Fibroblast of lung (primary cell): ENCODE results near the gene PXDN. TPM values are rescaled to one million over a fixed set of nuclear protein-coding genes. Genes with fewer than 3 reads are reported as not detected.
A peak's percentile ranks its signal among the peaks of the same experiment; 100 is the strongest.

Source experiments
- DNase-seq, 2 donors: peaks; one replicate each; pipeline versions ENCODE4 v3.0.0 to v3.0.0-alpha.2; 2010; ENCODE audit warnings: low read depth in 2 of 2
- H2AFZ ChIP-seq: 2 replicates; pipeline ENCODE4 v1.5.1; 2012; ENCODE audit warnings: low read length, control low read depth, inconsistent platforms
- H3K27ac ChIP-seq: 2 replicates; pipeline ENCODE4 v1.5.1; 2011; ENCODE audit warnings: low read length, control low read depth; ENCODE audit not compliant: insufficient read depth
- H3K27me3 ChIP-seq: 2 replicates; pipeline ENCODE4 v1.5.1; 2011; ENCODE audit warnings: mild to moderate bottlenecking, low read length; ENCODE audit not compliant: control insufficient read depth, insufficient read depth
- H3K36me3 ChIP-seq: 2 replicates; pipeline ENCODE4 v1.5.1; 2011; ENCODE audit warnings: low read length; ENCODE audit not compliant: control insufficient read depth, insufficient read depth
- H3K4me1 ChIP-seq: 2 replicates; pipeline ENCODE4 v1.5.1; 2011; ENCODE audit warnings: low read length; ENCODE audit not compliant: control insufficient read depth, insufficient read depth; ENCODE audit errors: extremely low read depth
- H3K4me2 ChIP-seq: 2 replicates; pipeline ENCODE4 v1.5.1; 2011; ENCODE audit warnings: low read length, control low read depth; ENCODE audit not compliant: insufficient read depth; ENCODE audit errors: extremely low read depth
- H3K4me3 ChIP-seq, 4 experiments: fragments of 200-600 bp in 1 of 4; sonication (generic) in 1 of 4; replicated peaks in 1 of 4; 2 replicates each; pipeline ENCODE4 v1.5.1; 2011 to 2016; ENCODE audit warnings: low read length in 4 of 4, low read depth in 3 of 4, mild to moderate bottlenecking in 3 of 4, control low read depth in 2 of 4, inconsistent platforms in 1 of 4, mixed read lengths in 1 of 4; ENCODE audit not compliant: insufficient read depth in 1 of 4; ENCODE audit errors: control extremely low read depth in 1 of 4
- H3K79me2 ChIP-seq: 2 replicates; pipeline ENCODE4 v1.5.1; 2012; ENCODE audit warnings: mild to moderate bottlenecking, low read length, inconsistent platforms; ENCODE audit not compliant: control insufficient read depth, insufficient read depth
- H3K9ac ChIP-seq: 2 replicates; pipeline ENCODE4 v1.5.1; 2011; ENCODE audit warnings: mild to moderate bottlenecking, low read length, control low read depth; ENCODE audit not compliant: insufficient read depth
- H3K9me3 ChIP-seq: 2 replicates; pipeline ENCODE4 v1.5.1; 2012; ENCODE audit warnings: low read depth, low read length; ENCODE audit not compliant: control insufficient read depth, insufficient read depth
- H4K20me1 ChIP-seq: 2 replicates; pipeline ENCODE4 v1.5.1; 2011; ENCODE audit warnings: low read length; ENCODE audit not compliant: control insufficient read depth, insufficient read depth; ENCODE audit errors: extremely low read depth
- EZH2 ChIP-seq: IDR thresholded peaks from 2 replicates; pipeline ENCODE4 v1.5.1; 2012; ENCODE audit warnings: low read length, control low read depth, mild to moderate bottlenecking; ENCODE audit errors: missing control alignments
- polyA plus RNA-seq, 2 donors: library from polyadenylated mRNA; depleted of rRNA in 1 of 2; stranded (reverse) in 1 of 2; unstranded in 1 of 2; fragments of >200 nt; gene quantifications; 2 replicates each; pipeline ENCODE4 v1.2.1, GENCODE V29; 2011 to 2012; ENCODE audit warnings: missing spikeins in 1 of 2
- total RNA-seq: library from RNA; depleted of rRNA; stranded (reverse); fragments of >200 nt; gene quantifications from 2 replicates; pipeline ENCODE4 v1.2.1, GENCODE V29; 2014
- TF ChIP-seq, protein P1 (sequence below), 2 donors: IDR thresholded peaks in 1 of 2; conservative IDR thresholded peaks in 1 of 2; 1 replicate in 1 of 2; 2 replicates in 1 of 2; pipeline ENCODE4 v1.5.1; 2011 to 2012; ENCODE audit warnings: low read length in 2 of 2, control low read depth in 1 of 2, inconsistent platforms in 1 of 2, low read depth in 1 of 2, mild to moderate bottlenecking in 1 of 2

Gene PXDN
- total and polyA plus RNA-seq, 2 donors (not counting 1 experiment from before 2014, with no cell fraction given) = 153 to 298 TPM

DNA sequence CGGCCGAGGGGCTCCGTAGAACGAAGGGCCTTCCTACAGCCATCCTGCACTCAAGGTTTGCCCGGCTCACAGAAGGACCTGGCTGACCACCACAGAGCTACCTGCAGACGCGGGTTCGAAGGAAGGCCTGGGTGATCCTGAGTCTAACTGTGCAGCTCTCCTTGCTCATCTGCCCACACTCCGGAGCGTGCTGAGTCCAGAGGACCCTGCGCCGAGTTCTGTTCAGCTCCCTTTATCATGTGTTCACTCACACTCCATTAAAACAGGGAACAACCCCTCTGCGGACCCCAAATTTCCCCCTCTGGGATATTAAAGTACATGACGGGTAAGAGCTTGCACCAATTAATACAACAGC lies 138.3 kb downstream of the PXDN start:
- Histone ChIP-seq H3K4me1 (peaks cover 16% of the 10 kb centered on the region), H3K9ac (no peak overlapping the region), H2AFZ (no peak overlapping the region), H4K20me1 (no peaks in the 10 kb centered on the region), H3K4me2 (peak overlapping the region; percentile 77), H3K9me3 (no peaks in the 10 kb centered on the region), H3K27ac (no peak overlapping the region), H3K79me2 (no peaks in the 10 kb centered on the region), H3K27me3 (peaks cover 6% of the 10 kb centered on the region), H3K36me3 (no peaks in the 10 kb centered on the region), H3K4me3 (no peak overlapping the region)
- no peak for DNase-seq
- TF ChIP-seq, protein P1, sequence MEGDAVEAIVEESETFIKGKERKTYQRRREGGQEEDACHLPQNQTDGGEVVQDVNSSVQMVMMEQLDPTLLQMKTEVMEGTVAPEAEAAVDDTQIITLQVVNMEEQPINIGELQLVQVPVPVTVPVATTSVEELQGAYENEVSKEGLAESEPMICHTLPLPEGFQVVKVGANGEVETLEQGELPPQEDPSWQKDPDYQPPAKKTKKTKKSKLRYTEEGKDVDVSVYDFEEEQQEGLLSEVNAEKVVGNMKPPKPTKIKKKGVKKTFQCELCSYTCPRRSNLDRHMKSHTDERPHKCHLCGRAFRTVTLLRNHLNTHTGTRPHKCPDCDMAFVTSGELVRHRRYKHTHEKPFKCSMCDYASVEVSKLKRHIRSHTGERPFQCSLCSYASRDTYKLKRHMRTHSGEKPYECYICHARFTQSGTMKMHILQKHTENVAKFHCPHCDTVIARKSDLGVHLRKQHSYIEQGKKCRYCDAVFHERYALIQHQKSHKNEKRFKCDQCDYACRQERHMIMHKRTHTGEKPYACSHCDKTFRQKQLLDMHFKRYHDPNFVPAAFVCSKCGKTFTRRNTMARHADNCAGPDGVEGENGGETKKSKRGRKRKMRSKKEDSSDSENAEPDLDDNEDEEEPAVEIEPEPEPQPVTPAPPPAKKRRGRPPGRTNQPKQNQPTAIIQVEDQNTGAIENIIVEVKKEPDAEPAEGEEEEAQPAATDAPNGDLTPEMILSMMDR (conservative IDR thresholded peaks at IDR 0.05 in 1 of 2, IDR thresholded peaks at IDR 0.05 in 1 of 2; ENCODE audit: low read depth in 1 of 2, low read length in 2 of 2) = no peak
- TF ChIP-seq EZH2 = no peak

DNA sequence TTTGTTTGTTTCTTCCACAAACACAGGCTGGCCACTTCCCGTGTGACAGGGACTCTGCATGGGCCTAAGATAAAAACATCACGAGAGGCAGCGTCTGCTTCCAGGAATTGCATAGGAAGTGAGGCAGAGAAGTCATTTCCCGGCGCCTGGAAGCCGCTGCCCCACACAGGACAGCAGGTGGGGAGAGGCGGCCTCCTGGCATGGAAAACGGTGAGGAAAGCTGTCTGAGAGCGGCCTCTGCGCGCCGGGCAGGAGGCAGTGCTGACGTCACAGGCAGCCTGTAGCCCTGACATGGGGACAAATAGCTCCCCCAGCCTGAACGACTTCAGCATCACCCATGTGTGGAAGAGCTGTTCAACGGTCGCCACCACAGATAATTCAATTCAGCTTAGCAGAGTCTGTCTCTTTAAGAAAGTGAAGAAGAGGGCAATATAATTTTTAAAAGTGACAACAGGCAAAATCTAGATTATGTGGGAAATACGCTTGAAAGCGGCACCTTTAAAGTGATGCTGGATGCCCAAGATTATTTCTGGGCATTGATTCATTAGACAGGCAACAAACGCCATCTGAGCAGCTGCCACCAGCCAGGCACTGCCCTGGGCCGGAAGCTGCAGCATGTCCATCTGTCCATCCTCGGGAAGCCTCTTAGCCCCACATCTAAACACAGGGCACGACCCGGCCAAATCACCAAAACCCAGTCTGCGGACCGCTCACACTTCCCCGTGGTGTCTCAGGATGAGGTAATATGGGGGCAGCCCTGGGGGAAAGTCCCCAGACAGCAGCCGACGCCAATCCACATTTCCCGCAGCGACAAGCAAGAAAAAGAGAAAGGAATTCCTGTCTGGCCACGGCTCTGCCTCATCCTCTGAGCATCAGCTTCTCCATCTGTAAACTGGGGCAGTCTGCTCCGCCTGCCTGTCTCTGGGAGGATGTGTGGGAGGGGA lies 138.9 kb downstream of the PXDN start:
- H3K27me3 ChIP-seq = peaks cover 6% of the 10 kb centered on the region
- H4K20me1 ChIP-seq = no peaks in the 10 kb centered on the region
- no peak overlapping the region for H3K4me3 ChIP-seq
- H3K79me2 ChIP-seq = no peaks in the 10 kb centered on the region
- no peak for TF ChIP-seq EZH2
- TF ChIP-seq, protein P1 (conservative IDR thresholded peaks at IDR 0.05 in 1 of 2, IDR thresholded peaks at IDR 0.05 in 1 of 2; ENCODE audit: low read depth in 1 of 2, low read length in 2 of 2) = no peak
- H3K9me3 ChIP-seq = no peaks in the 10 kb centered on the region
- H3K4me2 ChIP-seq = peak overlapping the region; percentile 77
- H2AFZ ChIP-seq = no peak overlapping the region
- peaks cover 22% of the 10 kb centered on the region for H3K4me1 ChIP-seq
- peak; percentile 52 to 82 for DNase-seq
- H3K27ac ChIP-seq = no peak overlapping the region
- H3K9ac ChIP-seq = no peak overlapping the region
- H3K36me3 ChIP-seq = no peaks in the 10 kb centered on the region

DNA sequence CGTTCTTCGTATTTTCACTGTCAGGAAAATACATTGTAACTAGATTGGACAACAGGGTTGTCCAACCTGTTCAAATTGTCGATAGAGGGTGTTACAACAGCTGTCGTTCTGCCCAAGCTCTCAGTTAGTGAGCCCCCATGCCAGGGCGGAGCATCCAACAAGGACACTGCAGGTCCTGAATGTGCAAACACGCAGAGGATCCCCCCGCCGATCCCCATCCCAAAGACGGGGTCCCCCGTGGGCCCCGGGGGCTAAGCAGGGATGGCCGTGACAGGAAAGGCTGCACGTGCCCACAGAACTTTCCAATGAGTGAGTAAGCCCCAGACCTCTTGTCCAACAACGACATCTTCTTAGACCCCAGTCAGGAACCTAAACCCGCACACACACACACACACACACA lies 140.8 kb downstream of the PXDN start:
- DNase-seq = no peak
- TF ChIP-seq, protein P1 (conservative IDR thresholded peaks at IDR 0.05 in 1 of 2, IDR thresholded peaks at IDR 0.05 in 1 of 2; ENCODE audit: low read depth in 1 of 2, low read length in 2 of 2) = no peak
- no peak overlapping the region for H3K9ac ChIP-seq

More for the DNA sequence above, 140.8 kb downstream of the PXDN start:
- peaks cover 35% of the 10 kb centered on the region for H3K4me1 ChIP-seq
- no peaks in the 10 kb centered on the region for H4K20me1 ChIP-seq
- H3K27me3 ChIP-seq = peaks cover 6% of the 10 kb centered on the region
- H3K9me3 ChIP-seq = no peaks in the 10 kb centered on the region
- H3K79me2 ChIP-seq = no peaks in the 10 kb centered on the region
- no peak overlapping the region for H2AFZ ChIP-seq
- no peak overlapping the region for H3K27ac ChIP-seq
- H3K4me3 ChIP-seq = no peak overlapping the region
- H3K36me3 ChIP-seq = no peaks in the 10 kb centered on the region
- no peak overlapping the region for H3K4me2 ChIP-seq
